GM12891 (cell line): ENCODE results near the gene MYO7B.

Experiments used
- PAX5 ChIP-seq: IDR thresholded peaks from 2 replicates; pipeline ENCODE4 v1.6.1; 2011; ENCODE audit warnings: low read length, moderate library complexity, mild to moderate bottlenecking; ENCODE audit not compliant: insufficient read depth, severe bottlenecking
- POLR2A ChIP-seq: IDR thresholded peaks from 2 replicates; pipeline ENCODE4 v1.6.1; 2011; ENCODE audit warnings: low read depth, low read length, control low read depth
- POLR2AphosphoS5 ChIP-seq: IDR thresholded peaks from 2 replicates; pipeline ENCODE4 v1.6.1; 2011; ENCODE audit warnings: low read depth, low read length, control low read depth

- no peak for TF ChIP-seq POLR2A
- no peak for TF ChIP-seq POLR2AphosphoS5
- TF ChIP-seq PAX5 = no peak
Observed at GRCh38 chr2:127664895-127665225, 129.4 kb downstream of the MYO7B start.
